HepG2 (cell line): Measurements from ENCODE around the gene RWDD2A. TPM values are rescaled to one million over a fixed set of nuclear protein-coding genes. Genes with fewer than 3 reads are reported as not detected.
A peak's percentile ranks its signal among the peaks of the same experiment; 100 is the strongest.

Source experiments
- ATF7-NPFF ChIP-seq: sonication (generic); formaldehyde crosslinking; IDR thresholded peaks from 2 replicates; pipeline ENCODE4 v1.8.1; 2023; ENCODE audit warnings: mild to moderate bottlenecking, low read depth, missing genetic modification reagents, moderate library complexity
- CREB1 ChIP-seq, 2 experiments: fragments of 450-650 bp in 1 of 2; IDR thresholded peaks; 2 replicates each; pipeline ENCODE4 v1.6.1; 2016 to 2017; ENCODE audit warnings: control low read depth in 1 of 2, mild to moderate bottlenecking in 1 of 2, missing compliant biosample characterization in 1 of 2, missing genetic modification characterization in 1 of 2
- CREB3 ChIP-seq: sonication (generic); formaldehyde crosslinking; IDR thresholded peaks from 2 replicates; pipeline ENCODE4 v1.5.0; 2020; ENCODE audit warnings: missing genetic modification reagents
- GMEB1 ChIP-seq: sonication (generic); formaldehyde crosslinking; IDR thresholded peaks from 2 replicates; pipeline ENCODE4 v1.5.1; 2020; ENCODE audit warnings: missing genetic modification reagents, mild to moderate bottlenecking, borderline replicate concordance
- HNF1B ChIP-seq: sonication (generic); formaldehyde crosslinking; IDR thresholded peaks from 2 replicates; pipeline ENCODE4 v1.5.1; 2020; ENCODE audit warnings: mild to moderate bottlenecking, moderate library complexity, missing genetic modification reagents
- IKZF1 ChIP-seq: fragments of 450-650 bp; IDR thresholded peaks from 2 replicates; pipeline ENCODE4 v1.7.1; 2016
- MED8 ChIP-seq: sonication (generic); formaldehyde crosslinking; IDR thresholded peaks from 2 replicates; pipeline ENCODE4 v1.8.1; 2023; ENCODE audit warnings: mild to moderate bottlenecking, missing genetic modification reagents; ENCODE audit not compliant: insufficient replicate concordance
- NFIB ChIP-seq: sonication (generic); formaldehyde crosslinking; IDR thresholded peaks from 2 replicates; pipeline ENCODE4 v1.9.0; 2021; ENCODE audit warnings: missing genetic modification reagents, mild to moderate bottlenecking, borderline replicate concordance
- PAF1 ChIP-seq: IDR thresholded peaks from 2 replicates; pipeline ENCODE4 v1.6.1; 2016; ENCODE audit warnings: missing genetic modification reagents, missing compliant biosample characterization
- PRDM10 ChIP-seq: sonication (generic); formaldehyde crosslinking; IDR thresholded peaks from 2 replicates; pipeline ENCODE4 v1.4.0; 2020; ENCODE audit warnings: low read depth, missing genetic modification reagents
- STAG1 ChIP-seq: sonication (generic); formaldehyde crosslinking; IDR thresholded peaks from 2 replicates; pipeline ENCODE4 v1.4.0; 2020; ENCODE audit warnings: missing genetic modification reagents
- THAP11 ChIP-seq: IDR thresholded peaks from 2 replicates; pipeline ENCODE4 v1.6.1; 2016; ENCODE audit warnings: missing biosample characterization, missing genetic modification reagents
- ZBTB10 ChIP-seq: sonication (generic); formaldehyde crosslinking; IDR thresholded peaks from 2 replicates; pipeline ENCODE4 v1.4.0; 2020; ENCODE audit warnings: missing genetic modification reagents, borderline replicate concordance
- ZNF343 ChIP-seq: sonication (generic); formaldehyde crosslinking; IDR thresholded peaks from 2 replicates; pipeline ENCODE4 v1.4.0; 2020; ENCODE audit warnings: mild to moderate bottlenecking, missing genetic modification reagents
- ZNF431 ChIP-seq: sonication (generic); formaldehyde crosslinking; IDR thresholded peaks from 2 replicates; pipeline ENCODE4 v1.9.0; 2022; ENCODE audit warnings: missing genetic modification reagents, low read depth, mild to moderate bottlenecking, borderline replicate concordance
- ZNF660 ChIP-seq: sonication (generic); formaldehyde crosslinking; IDR thresholded peaks from 2 replicates; pipeline ENCODE4 v1.5.1; 2020; ENCODE audit warnings: mild to moderate bottlenecking, low read depth, missing genetic modification reagents, borderline replicate concordance
- ZNF768 ChIP-seq: sonication (generic); formaldehyde crosslinking; IDR thresholded peaks from 2 replicates; pipeline ENCODE4 v1.4.0; 2020; ENCODE audit warnings: missing genetic modification reagents
- polyA plus RNA-seq, 8 experiments: library from polyadenylated mRNA; depleted of rRNA in 3 of 8; stranded (reverse) in 7 of 8; unstranded in 1 of 8; fragments of >200 nt; fragmentation: Illumina TruSeq in 4 of 8; extraction: Trizol in 4 of 8; gene quantifications; 2 replicates each; pipeline versions ENCODE4 v1.2.1 to v1.2.3, GENCODE V29; 2011 to 2016; ENCODE audit warnings: low read depth in 4 of 8, missing spikeins in 1 of 8, mixed read lengths in 1 of 8; ENCODE audit not compliant: insufficient read depth in 1 of 8
- total RNA-seq, 5 experiments: library from RNA; depleted of rRNA; stranded (reverse); fragments of >200 nt; fragmentation: Illumina TruSeq; extraction: Trizol; gene quantifications; 2 replicates each; pipeline ENCODE4 v1.2.3, GENCODE V29; 2016; ENCODE audit warnings: low read depth in 1 of 5

The RWDD2A gene
- total and polyA plus RNA-seq, 2 of the 13 experiments (the other 11 are each of a cell fraction or from before 2014, with no cell fraction given), result 5.3 to 8.1 TPM

GRCh38 chr6:83192871-83193746 is at the start of gene RWDD2A, which contains the start of gene PGM3 (continued):
- TF ChIP-seq ZBTB10 (CRISPR knock-in tag) (no peak; the same call in none of the 2 replicates), NFIB (CRISPR knock-in tag) (no peak), ZNF343 (CRISPR knock-in tag) (peak; percentile 58; the same call in 1 of the 2 replicates), ZNF431 (peak; percentile 65; the same call in 1 of the 2 replicates), MED8 (CRISPR knock-in tag) (peak; percentile 37), HNF1B (CRISPR knock-in tag) (peak; percentile 43; the same call in 1 of the 2 replicates), CREB1 (IDR thresholded peaks at IDR 0.05) (peak; percentile 76), CREB1 (CRISPR knock-in tag; IDR thresholded peaks at IDR 0.05) (no peak), STAG1 (CRISPR knock-in tag) (no peak), CREB3 (CRISPR knock-in tag) (no peak), ATF7-NPFF (CRISPR knock-in tag) (peak; percentile 59), GMEB1 (CRISPR knock-in tag) (peak; percentile 85), IKZF1 (no peak), ZNF660 (CRISPR knock-in tag) (no peak), THAP11 (CRISPR knock-in tag) (peak; percentile 52; the same call in 1 of the 2 replicates), ZNF768 (CRISPR knock-in tag) (0 out of 2 replicates have a peak, but pooled peaks have one; percentile 66), PAF1 (no peak), PRDM10 (CRISPR knock-in tag) (peak; percentile 43)
